OCI-LY7 (cell line): ENCODE measurements around the gene KRTAP22-1. TPM values are rescaled to one million over a fixed set of nuclear protein-coding genes. Genes with fewer than 3 reads are reported as not detected.

Experiments
- BruUV-seq: library from RNA; stranded (reverse); fragments of 400-500 nt; replicated peaks from 2 replicates; lab custom pipeline; 2021; lab: Mats Ljungman, UMichigan
- CTCF ChIA-PET: fragments of 300-600 bp; sonication (Branson Sonifier 250); formaldehyde crosslinking; loops from one replicate; lab custom pipeline; 2022; ENCODE audit warnings: antibody characterized with exemption; ENCODE audit not compliant: unreplicated experiment; lab: Charles Lee
- POLR2A ChIA-PET: fragments of 300-600 bp; sonication (Branson Sonifier 250); formaldehyde crosslinking; loops from one replicate; lab custom pipeline; 2022; ENCODE audit warnings: antibody characterized with exemption; lab: Charles Lee
- DNase-seq: peaks from one replicate; pipeline ENCODE4 v3.0.0-alpha.2; 2015; ENCODE audit warnings: low spot score
- H2AFZ ChIP-seq: fragments of 200-600 bp; sonication (generic), shearing (Covaris generic); 2 replicates; pipeline ENCODE4 v1.6.1; 2014; ENCODE audit warnings: mild to moderate bottlenecking, antibody characterized with exemption, low read length, moderate library complexity
- H3K27ac ChIP-seq: fragments of 200-600 bp; sonication (generic); 2 replicates; pipeline ENCODE4 v1.5.1; 2014; ENCODE audit warnings: mixed run types, low read depth, mild to moderate bottlenecking, moderate library complexity, low read length, inconsistent platforms; ENCODE audit not compliant: poor library complexity, severe bottlenecking
- H3K36me3 ChIP-seq: fragments of 200-600 bp; sonication (generic); 2 replicates; pipeline ENCODE4 v1.6.1; 2014; ENCODE audit warnings: mild to moderate bottlenecking, antibody characterized with exemption, low read length, moderate library complexity, mixed read lengths; ENCODE audit not compliant: insufficient read depth
- H3K4me1 ChIP-seq: fragments of 200-600 bp; sonication (generic); 2 replicates; pipeline ENCODE4 v1.5.1; 2014; ENCODE audit warnings: mild to moderate bottlenecking, low read length; ENCODE audit not compliant: insufficient read depth, poor library complexity, severe bottlenecking
- H3K4me2 ChIP-seq: fragments of 200-600 bp; sonication (generic); 2 replicates; pipeline ENCODE4 v1.6.1; 2014; ENCODE audit warnings: mild to moderate bottlenecking, low read length
- H3K4me3 ChIP-seq: fragments of 200-600 bp; sonication (generic); 2 replicates; pipeline ENCODE4 v1.5.1; 2014; ENCODE audit warnings: mild to moderate bottlenecking, low read depth, low read length; ENCODE audit not compliant: poor library complexity, severe bottlenecking
- H3K79me2 ChIP-seq: fragments of 200-600 bp; sonication (generic); 2 replicates; pipeline ENCODE4 v1.6.1; 2016; ENCODE audit warnings: low read depth, mild to moderate bottlenecking, low read length, moderate library complexity, mixed read lengths; ENCODE audit not compliant: insufficient read depth
- H3K9me2 ChIP-seq: fragments of 200-600 bp; sonication (generic); 2 replicates; pipeline ENCODE4 v1.6.1; 2016; ENCODE audit warnings: mild to moderate bottlenecking, low read length, mixed read lengths; ENCODE audit not compliant: insufficient read depth
- H3K9me3 ChIP-seq: fragments of 200-600 bp; sonication (generic); 2 replicates; pipeline ENCODE4 v1.6.1; 2014; ENCODE audit warnings: mild to moderate bottlenecking, mixed run types, low read length, mixed read lengths
- H4K20me1 ChIP-seq: fragments of 200-600 bp; sonication (generic); 2 replicates; pipeline ENCODE4 v1.6.1; 2014; ENCODE audit warnings: mild to moderate bottlenecking, antibody characterized with exemption, low read length, moderate library complexity, mixed read lengths; ENCODE audit not compliant: insufficient read depth
- EZH2phosphoT487 ChIP-seq: fragments of 200-600 bp; sonication (generic); IDR thresholded peaks from 2 replicates; pipeline ENCODE4 v1.6.1; 2018; ENCODE audit warnings: low read depth, borderline replicate concordance, mild to moderate bottlenecking, mixed run types, antibody characterized with exemption, low read length, moderate library complexity, mixed read lengths
- intact Hi-C: fragments of 100-400 bp; cut with micrococcal nuclease; formaldehyde crosslinking; loops from one replicate; pipeline ENCODE4 v1.10.0; 2022; ENCODE audit not compliant: unreplicated experiment
- total RNA-seq, 2 experiments: library from RNA; depleted of rRNA in 1 of 2; stranded (reverse); fragments of >200 nt in 1 of 2; shearing (Covaris generic) in 1 of 2; gene quantifications; 2 replicates each; pipeline ENCODE4 v1.2.3, GENCODE V29; 2014 to 2022
- TF ChIP-seq, protein P1 (sequence below): fragments of 200-600 bp; sonication (generic); conservative IDR thresholded peaks from 2 replicates; pipeline ENCODE4 v1.5.1; 2014; ENCODE audit warnings: mild to moderate bottlenecking, antibody characterized with exemption, low read length, moderate library complexity, mixed read lengths

Gene KRTAP22-1
- total RNA-seq, 2 experiments from 2014 or later: not detected

DNA sequence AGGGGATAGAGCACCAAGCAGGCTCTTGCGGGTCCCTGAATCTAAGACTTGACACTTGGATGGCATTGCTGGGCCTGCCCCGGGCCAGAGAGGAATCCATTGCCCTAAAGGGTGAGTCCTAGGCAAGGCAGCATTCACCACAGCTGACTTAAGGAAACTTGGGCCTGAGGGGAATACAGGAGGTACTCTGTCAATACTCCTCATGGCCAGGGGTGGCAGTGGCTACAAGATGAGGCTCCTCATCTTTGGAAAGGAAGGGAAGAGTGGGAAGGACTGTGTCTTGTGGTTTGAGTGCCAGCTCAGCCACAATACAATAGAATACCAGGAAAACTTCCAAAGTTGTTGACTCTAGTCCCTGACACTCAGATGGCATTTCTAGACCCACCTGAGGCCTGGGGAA, 5.1 kb downstream of the KRTAP22-1 start:
- CTCF ChIA-PET: no interaction called here
- H3K27ac ChIP-seq: no peak overlapping the region
- H2AFZ ChIP-seq: no peak overlapping the region
- peaks cover 18% of the 10 kb centered on the region; the same call in 1 of the 2 replicates for H3K9me3 ChIP-seq
- H4K20me1 ChIP-seq: no peaks in the 10 kb centered on the region
- intact Hi-C loops: no loop called here
- BruUV-seq: no TSS peak
- H3K36me3 ChIP-seq: no peaks in the 10 kb centered on the region
- no peak for DNase-seq
- no peaks in the 10 kb centered on the region for H3K9me2 ChIP-seq
- no peak overlapping the region for H3K4me2 ChIP-seq
- no peaks in the 10 kb centered on the region for H3K79me2 ChIP-seq
- TF ChIP-seq EZH2phosphoT487: no peak
- TF ChIP-seq, protein P1, sequence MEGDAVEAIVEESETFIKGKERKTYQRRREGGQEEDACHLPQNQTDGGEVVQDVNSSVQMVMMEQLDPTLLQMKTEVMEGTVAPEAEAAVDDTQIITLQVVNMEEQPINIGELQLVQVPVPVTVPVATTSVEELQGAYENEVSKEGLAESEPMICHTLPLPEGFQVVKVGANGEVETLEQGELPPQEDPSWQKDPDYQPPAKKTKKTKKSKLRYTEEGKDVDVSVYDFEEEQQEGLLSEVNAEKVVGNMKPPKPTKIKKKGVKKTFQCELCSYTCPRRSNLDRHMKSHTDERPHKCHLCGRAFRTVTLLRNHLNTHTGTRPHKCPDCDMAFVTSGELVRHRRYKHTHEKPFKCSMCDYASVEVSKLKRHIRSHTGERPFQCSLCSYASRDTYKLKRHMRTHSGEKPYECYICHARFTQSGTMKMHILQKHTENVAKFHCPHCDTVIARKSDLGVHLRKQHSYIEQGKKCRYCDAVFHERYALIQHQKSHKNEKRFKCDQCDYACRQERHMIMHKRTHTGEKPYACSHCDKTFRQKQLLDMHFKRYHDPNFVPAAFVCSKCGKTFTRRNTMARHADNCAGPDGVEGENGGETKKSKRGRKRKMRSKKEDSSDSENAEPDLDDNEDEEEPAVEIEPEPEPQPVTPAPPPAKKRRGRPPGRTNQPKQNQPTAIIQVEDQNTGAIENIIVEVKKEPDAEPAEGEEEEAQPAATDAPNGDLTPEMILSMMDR: no peak
- H3K4me1 ChIP-seq: no peaks in the 10 kb centered on the region
- POLR2A ChIA-PET: no interaction called here
- H3K4me3 ChIP-seq: no peak overlapping the region

DNA sequence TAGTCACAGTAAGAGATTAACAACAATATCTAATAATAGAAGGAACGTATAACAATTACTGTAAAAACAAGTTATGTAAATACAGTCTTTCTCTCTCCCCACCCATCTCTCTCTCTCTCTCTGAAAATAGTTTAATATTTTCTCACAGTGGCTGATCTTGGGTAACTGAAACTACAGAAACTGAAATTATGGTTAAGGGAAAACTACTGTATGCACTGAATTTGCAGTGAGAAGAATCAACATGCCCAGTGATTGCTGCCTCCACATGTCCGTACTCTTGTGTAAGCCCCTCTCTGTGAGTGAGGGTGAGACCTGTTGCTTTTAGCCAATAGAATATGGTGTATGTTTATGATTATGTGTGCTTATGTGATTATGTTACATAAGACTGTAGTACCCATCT, 11.2 kb downstream of the KRTAP22-1 start:
- ChIA-PET POLR2A (no interaction called here), CTCF (no interaction called here)
- Histone ChIP-seq H3K4me3 (no peak overlapping the region), H3K36me3 (no peaks in the 10 kb centered on the region), H3K4me1 (no peaks in the 10 kb centered on the region), H3K27ac (no peak overlapping the region), H2AFZ (no peak overlapping the region), H3K9me2 (no peaks in the 10 kb centered on the region), H3K4me2 (no peak overlapping the region), H3K79me2 (no peaks in the 10 kb centered on the region), H4K20me1 (no peaks in the 10 kb centered on the region), H3K9me3 (no peaks in the 10 kb centered on the region)
- intact Hi-C loops: no loop called here
- DNase-seq: no peak
- TF ChIP-seq, protein P1: no peak
- no peak for TF ChIP-seq EZH2phosphoT487
- BruUV-seq: no TSS peak

DNA sequence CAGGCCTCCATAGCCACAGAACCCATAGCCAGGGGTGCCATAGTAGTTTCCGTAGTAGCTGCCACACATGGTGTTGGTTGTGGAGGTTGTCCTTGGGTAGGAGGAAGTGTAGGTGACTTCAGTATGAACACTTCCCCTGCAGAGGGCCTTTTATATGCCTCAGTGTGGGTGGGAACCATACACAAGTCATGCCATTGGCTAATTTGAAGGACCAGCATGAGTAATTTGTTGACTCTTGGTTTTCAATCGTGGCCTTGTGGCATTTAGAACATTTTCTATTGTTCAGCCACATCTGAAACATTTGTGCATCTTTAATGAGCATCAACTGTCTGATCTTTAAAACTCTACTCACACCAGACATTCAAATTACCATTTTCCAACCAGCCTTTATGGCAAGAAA, 12.9 kb downstream of the KRTAP22-1 start, which contains the start of gene KRTAP6-1:
TSS of gene KRTAP6-1 (minus strand) at position 95 of the 400 bp plus-strand sequence. CDS start at position 69, 26 bp downstream.
- Histone ChIP-seq H3K36me3 (no peaks in the 10 kb centered on the region), H3K79me2 (no peaks in the 10 kb centered on the region), H3K4me1 (no peaks in the 10 kb centered on the region), H3K4me3 (no peak within 1 kb of the TSS), H4K20me1 (no peaks in the 10 kb centered on the region), H3K27ac (no peak within 1 kb of the TSS), H3K9me2 (no peaks in the 10 kb centered on the region), H3K4me2 (no peak within 1 kb of the TSS), H2AFZ (no peak within 1 kb of the TSS), H3K9me3 (no peaks in the 10 kb centered on the region)
- CTCF ChIA-PET: no interaction called here
- no peak for DNase-seq
- POLR2A ChIA-PET: interaction anchor here (1.1 kb wide), 1 partner anchor 11 kb away, joined by 5 read pairs; no protein-coding TSS in a partner anchor
- BruUV-seq: no TSS peak
- TF ChIP-seq, protein P1: no peak
- TF ChIP-seq EZH2phosphoT487: no peak
- intact Hi-C loops: no loop called here
